ENCODE data around the gene FANCI.

The FANCI gene

GRCh38 chr15:89243691-89244573 is at the start of gene FANCI:
Gene FANCI (plus strand): TSS chr15:89243979. CDS start chr15:89247648, 3,669 bp downstream.
- peak; percentile 35 to 94 (median 87) for DNase-seq

GRCh38 chr15:89194608-89195007 is 49.2 kb upstream of the FANCI start:
- no peak for DNase-seq

- no peak for DNase-seq
Observed at GRCh38 chr15:89195836-89196235, 47.9 kb upstream of the FANCI start.

- no peak for DNase-seq
Observed at GRCh38 chr15:89196241-89196640, 47.5 kb upstream of the FANCI start.

GRCh38 chr15:89196994-89197393 is 46.8 kb upstream of the FANCI start:
- no peak for DNase-seq

GRCh38 chr15:89197503-89197971 is 46.2 kb upstream of the FANCI start:
- peak in 11 of 14 donors; percentile 42 to 89 (median 76) for DNase-seq

GRCh38 chr15:89198196-89198595 is 45.6 kb upstream of the FANCI start:
- DNase-seq = no peak

- peak in 8 of 14 donors; percentile 23 to 72 (median 40) for DNase-seq
Observed at GRCh38 chr15:89198934-89199333, 44.8 kb upstream of the FANCI start.

GRCh38 chr15:89199746-89200145 is 44.0 kb upstream of the FANCI start:
- peak in 6 of 14 donors; percentile 12 to 48 (median 29) for DNase-seq

GRCh38 chr15:89200182-89200581 is 43.6 kb upstream of the FANCI start:
- no peak for DNase-seq

GRCh38 chr15:89201465-89202005 is 42.2 kb upstream of the FANCI start:
- no peak for DNase-seq

GRCh38 chr15:89203705-89204273 is 40.0 kb upstream of the FANCI start:
- DNase-seq = no peak

GRCh38 chr15:89205991-89206585 is 37.7 kb upstream of the FANCI start:
- no peak for DNase-seq

- peak in 12 of 14 donors; percentile 13 to 78 (median 57) for DNase-seq
Observed at GRCh38 chr15:89206908-89207331, 36.9 kb upstream of the FANCI start.

GRCh38 chr15:89208256-89208655 is 35.5 kb upstream of the FANCI start:
- no peak for DNase-seq

- DNase-seq = no peak
Observed at GRCh38 chr15:89209057-89209456, 34.7 kb upstream of the FANCI start.

GRCh38 chr15:89211678-89212170 is 32.1 kb upstream of the FANCI start:
- no peak for DNase-seq

GRCh38 chr15:89215627-89216026 is 28.2 kb upstream of the FANCI start:
- DNase-seq = no peak

GRCh38 chr15:89217031-89217430 is 26.7 kb upstream of the FANCI start:
- no peak for DNase-seq

- no peak for DNase-seq
Observed at GRCh38 chr15:89217686-89218376, 25.9 kb upstream of the FANCI start.

- no peak for DNase-seq
Observed at GRCh38 chr15:89218531-89218930, 25.2 kb upstream of the FANCI start.

GRCh38 chr15:89221543-89221942 is 22.2 kb upstream of the FANCI start, which contains the start of gene RLBP1:
Gene RLBP1 (minus strand): TSS chr15:89221579. CDS start chr15:89218975, 2,604 bp downstream.
- peak in 7 of 14 donors; percentile 7 to 63 (median 22) for DNase-seq

Measured in C1 segment of cervical spinal cord (tissue), 14 donors.